Measurements from ENCODE around the gene FLOT1. TPM values are rescaled to one million over a fixed set of nuclear protein-coding genes. Genes with fewer than 3 reads are reported as not detected.

Gene FLOT1
- total and polyA plus RNA-seq, 9 of the 15 experiments (the other 6 are each of a cell fraction or from before 2014, with no cell fraction given), result 11.7 to 149 (median 118) TPM

GRCh38 chr6:30789606-30790005 lies 47.1 kb upstream of the FLOT1 start:
- Histone ChIP-seq H3K4me1 (replicated peaks in 1 of 2; ENCODE audit: control insufficient read depth in 2 of 2, insufficient read depth in 2 of 2, low read length in 2 of 2) (peaks cover 23 to 33% of the 10 kb centered on the region in 2 experiments), H3K4me2 (ENCODE audit: insufficient read depth, low read length) (no peak overlapping the region), H3K27ac (ENCODE audit: extremely low read depth, low read depth, low read length) (no peak overlapping the region), H3K27me3 (ENCODE audit: control insufficient read depth in 2 of 2, insufficient read depth in 2 of 2, low read length in 2 of 2) (no peaks in the 10 kb centered on the region), H3K9me3 (replicated peaks; ENCODE audit: control insufficient read depth, insufficient read depth, low read depth, low read length) (no peaks in the 10 kb centered on the region), H4K20me1 (replicated peaks; ENCODE audit: control insufficient read depth, insufficient read depth, low read length) (no peaks in the 10 kb centered on the region), H2AFZ (ENCODE audit: low read depth, low read length) (no peak overlapping the region), H3K79me2 (ENCODE audit: control insufficient read depth, insufficient read depth, low read length) (no peaks in the 10 kb centered on the region), H3K9me1 (ENCODE audit: control insufficient read depth, insufficient read depth, low read length) (no peaks in the 10 kb centered on the region), H3K36me3 (ENCODE audit: control insufficient read depth, insufficient read depth, low read length) (no peaks in the 10 kb centered on the region), H3K4me3 (no peak overlapping the region), H3K9ac (ENCODE audit: insufficient read depth in 1 of 2, low read depth in 2 of 2, low read length in 2 of 2) (no peak overlapping the region)
- FAIRE-seq (no peak), DNase-seq (ENCODE audit: extremely low read depth in 1 of 4, low spot score in 3 of 4) (no peak), ATAC-seq (no peak)
- POLR2A ChIA-PET, result interaction anchor here (1.0 to 1.9 kb wide), 4 partner anchors 9 to 45 kb away, joined by 3 to 8 read pairs (median 4); partner anchors contain the start of gene IER3
- CTCF ChIA-PET (ENCODE audit: low intra/inter-chr PET ratio), result no interaction called here
- BruUV-seq (replicated peaks), result no TSS peak
- intact Hi-C loops (cut with micrococcal nuclease), result no loop called here
- WGBS (ENCODE audit: insufficient coverage, low coverage, missing lambda C conversion rate), result 62% methylated on average over 1 of the region's 1 CpG
- in situ Hi-C loops (cut with MboI), result no loop called here
- TF ChIP-seq RAD51 (IDR thresholded peaks at IDR 0.05; ENCODE audit: borderline replicate concordance, low read depth) (no peak), KLF13 (tag; IDR thresholded peaks at IDR 0.05; ENCODE audit: borderline replicate concordance, low read depth) (no peak), ZNF511 (CRISPR knock-in tag; IDR thresholded peaks at IDR 0.05) (no peak), MAFF (IDR thresholded peaks at IDR 0.05; ENCODE audit: low read length) (no peak), ZNF609 (CRISPR knock-in tag; IDR thresholded peaks at IDR 0.05; ENCODE audit: borderline replicate concordance) (no peak), ATF6 (CRISPR knock-in tag; IDR thresholded peaks at IDR 0.05) (no peak), HDAC3 (IDR thresholded peaks at IDR 0.05; ENCODE audit: borderline replicate concordance, partially characterized antibody) (no peak), ID3 (CRISPR knock-in tag; IDR thresholded peaks at IDR 0.05) (no peak), ID3 (tag; IDR thresholded peaks at IDR 0.05) (no peak), KDM1A (IDR thresholded peaks at IDR 0.05) (no peak), CBX2 (IDR thresholded peaks at IDR 0.05; ENCODE audit: insufficient read depth, low read length, poor library complexity, severe bottlenecking) (no peak), MYNN (IDR thresholded peaks at IDR 0.05) (no peak), MYNN (CRISPR knock-in tag; IDR thresholded peaks at IDR 0.05) (no peak), PHTF2 (CRISPR knock-in tag; IDR thresholded peaks at IDR 0.05) (no peak), SPI1 (IDR thresholded peaks at IDR 0.05; ENCODE audit: borderline replicate concordance, low read depth, low read length) (no peak), CREBBP (IDR thresholded peaks at IDR 0.05; ENCODE audit: low read depth, low read length) (no peak)
